T-helper 2 cell treated with Interferon-gamma antibody and Interleukin-4, amounts not matched to agents 100 ng/mL and 5 ng/mL, for 36 hours (primary cell): ENCODE data around the gene RAB41. TPM values are rescaled to one million over a fixed set of nuclear protein-coding genes. Genes with fewer than 3 reads are reported as not detected.
"Not testable (repeated sequence)": the region's sequence is repeated elsewhere in the genome, so short reads cannot be mapped to it uniquely, and the experiment has no call there.

Source experiments
- intact Hi-C: fragments of 100-400 bp; cut with micrococcal nuclease; formaldehyde crosslinking; loops from one replicate; pipeline ENCODE4 v1.15.1; 2023
- total RNA-seq: library from RNA; stranded (reverse); gene quantifications from 2 replicates; pipeline ENCODE4 v1.2.3, GENCODE V29; 2022

The RAB41 gene
- total RNA-seq, 1 donor from 2014 or later = not detected

GRCh38 chrX:70289793-70290770, 8.1 kb downstream of the RAB41 start, which contains the start of the genes KIF4A and PDZD11:
TSS of gene KIF4A (plus strand) at chrX:70290104. CDS start at chrX:70290459, 355 bp downstream.
TSS of gene PDZD11 (minus strand) at chrX:70289927. CDS start at chrX:70289341, 586 bp downstream.
- intact Hi-C loops = loop anchor here (1.0 to 10.0 kb wide), 3 partner anchors 157 to 1125 kb away; partner anchors contain the start of genes IGBP1 and PJA1

DNA sequence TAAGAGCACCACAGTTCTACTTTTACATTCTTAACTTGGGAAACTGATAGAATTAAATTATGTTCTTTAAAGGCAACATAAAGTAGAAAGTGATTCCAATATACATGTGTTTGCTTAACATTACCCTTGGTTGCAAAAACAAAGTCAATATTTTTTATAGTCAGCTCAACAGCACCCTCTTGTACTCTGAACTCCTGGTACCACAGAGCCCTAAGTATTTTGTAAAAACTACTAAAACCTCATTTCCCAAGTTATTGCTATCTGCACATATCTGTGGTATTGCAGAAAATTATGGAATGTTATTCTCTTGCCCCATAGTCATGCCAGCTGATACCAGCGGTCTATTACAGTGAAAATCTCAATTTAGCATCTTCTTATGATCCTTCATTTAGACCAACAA, 10.8 kb downstream of the RAB41 start:
- intact Hi-C loops = loop anchor here (10.0 kb wide), 2 partner anchors 162 to 1128 kb away; partner anchors contain the start of gene PJA1

DNA sequence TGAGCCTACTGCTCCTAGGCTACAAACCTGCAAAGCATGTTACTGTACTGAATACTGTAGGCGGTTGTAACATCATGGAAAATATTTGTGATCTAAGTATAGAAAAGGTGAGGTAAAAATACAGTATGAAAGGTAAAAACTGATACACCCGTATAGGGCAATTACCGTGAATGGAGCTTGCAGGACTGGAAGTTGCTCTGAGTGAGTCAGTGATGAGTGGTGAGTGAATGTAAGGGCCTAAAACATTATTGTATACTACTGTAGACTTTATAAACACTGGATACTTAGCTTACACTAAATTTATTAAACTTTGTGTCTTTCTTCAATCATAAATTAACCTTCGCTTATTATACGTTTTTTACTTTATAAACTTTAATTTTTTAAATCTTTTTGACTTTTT, 11.6 kb downstream of the RAB41 start:
- intact Hi-C loops = loop anchor here (10.0 kb wide), 2 partner anchors 161 to 1129 kb away; partner anchors contain the start of gene PJA1

DNA sequence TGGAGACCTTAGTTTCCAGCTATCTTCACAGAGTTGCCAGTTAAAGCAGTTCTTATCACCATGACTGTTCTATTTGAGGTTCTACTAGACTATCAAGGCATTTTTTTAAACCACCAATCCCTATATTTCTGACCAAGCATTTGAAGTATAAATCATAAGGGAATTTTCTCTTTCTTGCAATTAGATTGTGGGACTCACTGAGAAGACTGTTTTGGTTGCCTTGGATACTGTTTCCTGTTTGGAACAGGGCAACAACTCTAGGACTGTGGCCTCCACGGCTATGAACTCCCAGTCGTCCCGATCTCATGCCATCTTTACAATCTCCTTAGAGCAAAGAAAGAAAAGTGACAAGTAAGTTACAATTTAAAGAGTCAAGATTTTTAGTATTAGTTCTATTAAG, 19.7 kb downstream of the RAB41 start:
- intact Hi-C loops = no loop called here

GRCh38 chrX:70313503-70313902, 31.5 kb downstream of the RAB41 start:
- intact Hi-C loops = no loop called here

GRCh38 chrX:70322784-70323183, 40.8 kb downstream of the RAB41 start:
- intact Hi-C loops = no loop called here

GRCh38 chrX:70323628-70324027, 41.7 kb downstream of the RAB41 start:
- intact Hi-C loops = not testable (repeated sequence)

DNA sequence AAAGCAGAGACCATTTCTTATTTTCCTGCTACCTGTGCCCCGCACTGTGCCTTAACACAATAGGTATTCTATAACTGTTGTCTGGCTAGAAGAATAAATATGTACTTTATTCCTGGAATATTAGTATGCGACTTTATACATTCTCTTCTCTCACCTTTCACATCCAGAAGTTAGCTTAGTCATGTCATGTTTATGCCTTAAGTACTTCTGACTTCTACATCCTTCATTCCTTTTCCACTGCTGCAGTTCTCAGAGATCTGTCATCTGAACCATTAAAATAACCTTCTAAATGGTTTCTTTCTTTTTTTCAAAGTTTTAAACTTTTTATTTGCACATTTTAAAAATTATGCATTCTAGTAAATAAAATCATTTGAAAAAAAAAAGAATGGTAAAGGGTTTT, 42.4 kb downstream of the RAB41 start:
- intact Hi-C loops = no loop called here

GRCh38 chrX:70331161-70331560, 49.2 kb downstream of the RAB41 start:
- intact Hi-C loops = no loop called here

GRCh38 chrX:70332600-70332999, 50.6 kb downstream of the RAB41 start:
- intact Hi-C loops = no loop called here

Other genes with a start within 250 kb of the RAB41 start
- gene AWAT2, start 232.2 kb upstream of the RAB41 start, total RNA-seq = not detected in 2 replicates
- gene OTUD6A, start 219.7 kb upstream of the RAB41 start, total RNA-seq = not detected in 2 replicates
- 40.6 and 43.8 TPM in 2 replicates for gene IGBP1, start 148.7 kb upstream of the RAB41 start, total RNA-seq
- not detected in 2 replicates for gene DGAT2L6, start 104.7 kb upstream of the RAB41 start, total RNA-seq
- gene AWAT1, start 47.5 kb upstream of the RAB41 start, total RNA-seq = not detected in 2 replicates
- gene P2RY4, start 22.0 kb upstream of the RAB41 start, total RNA-seq = 0.20 and 0.34 TPM in 2 replicates
- not detected in 2 replicates for gene ARR3, start 13.8 kb upstream of the RAB41 start, total RNA-seq
- gene PDZD11, start 7.8 kb downstream of the RAB41 start, total RNA-seq = 34.7 and 35.5 TPM in 2 replicates
- gene KIF4A, start 7.9 kb downstream of the RAB41 start, total RNA-seq = 32.2 and 33.7 TPM in 2 replicates
- 0.25 TPM in 2 replicates for gene GDPD2, start 141.1 kb downstream of the RAB41 start, total RNA-seq
- 14.2 and 21.1 TPM in 2 replicates for gene DLG3, start 162.7 kb downstream of the RAB41 start, total RNA-seq